H9 (cell line): ENCODE data around the gene GYS1. TPM values are rescaled to one million over a fixed set of nuclear protein-coding genes. Genes with fewer than 3 reads are reported as not detected.
A peak's percentile ranks its signal among the peaks of the same experiment; 100 is the strongest.

Experiments
- DNase-seq: peaks from one replicate; pipeline ENCODE4 v3.0.0-alpha.2; 2017
- H2AFZ ChIP-seq: one replicate; pipeline ENCODE4 v1.6.1; 2013; ENCODE audit warnings: mild to moderate bottlenecking, low read length, control low read depth, moderate library complexity
- H2AK5ac ChIP-seq: 2 replicates; pipeline ENCODE4 v1.6.1; 2013; ENCODE audit warnings: low read length, control low read depth, mixed read lengths; ENCODE audit not compliant: insufficient read length
- H2BK120ac ChIP-seq: one replicate; pipeline ENCODE4 v1.6.1; 2013; ENCODE audit warnings: low read depth, mild to moderate bottlenecking, low read length, control low read depth, inconsistent platforms; ENCODE audit not compliant: poor library complexity, severe bottlenecking
- H2BK12ac ChIP-seq: 2 replicates; pipeline ENCODE4 v1.6.1; 2013; ENCODE audit warnings: low read length, control low read depth, mixed read lengths, low read depth; ENCODE audit not compliant: insufficient read length
- H2BK15ac ChIP-seq: 2 replicates; pipeline ENCODE4 v1.6.1; 2013; ENCODE audit warnings: low read depth, low read length, control low read depth
- H2BK20ac ChIP-seq: one replicate; pipeline ENCODE4 v1.6.1; 2013; ENCODE audit warnings: low read depth, mild to moderate bottlenecking, low read length, control low read depth, inconsistent platforms; ENCODE audit not compliant: poor library complexity, severe bottlenecking
- H2BK5ac ChIP-seq: 2 replicates; pipeline ENCODE4 v1.6.1; 2013; ENCODE audit warnings: low read length, control low read depth, mixed read lengths; ENCODE audit not compliant: insufficient read length
- H3K14ac ChIP-seq: 2 replicates; pipeline ENCODE4 v1.6.1; 2013; ENCODE audit warnings: low read length, control low read depth; ENCODE audit not compliant: insufficient read depth
- H3K18ac ChIP-seq: 2 replicates; pipeline ENCODE4 v1.6.1; 2013; ENCODE audit warnings: low read depth, mild to moderate bottlenecking, mixed read lengths, low read length, control low read depth; ENCODE audit not compliant: insufficient read length
- H3K23ac ChIP-seq: 2 replicates; pipeline ENCODE4 v1.6.1; 2013; ENCODE audit warnings: low read length, control low read depth, mixed read lengths, low read depth; ENCODE audit not compliant: insufficient read length
- H3K23me2 ChIP-seq: 2 replicates; pipeline ENCODE4 v1.6.1; 2013; ENCODE audit warnings: low read depth, mild to moderate bottlenecking, mixed read lengths, low read length, control low read depth; ENCODE audit not compliant: insufficient read length, poor library complexity, severe bottlenecking
- H3K27ac ChIP-seq: 2 replicates; pipeline ENCODE4 v1.5.1; 2013; ENCODE audit warnings: low read length, control low read depth, mixed read lengths, low read depth; ENCODE audit not compliant: insufficient read length
- H3K27me3 ChIP-seq: 2 replicates; pipeline ENCODE4 v1.6.1; 2013; ENCODE audit warnings: low read length, control low read depth, inconsistent platforms; ENCODE audit not compliant: insufficient read depth
- H3K4ac ChIP-seq: 2 replicates; pipeline ENCODE4 v1.6.1; 2013; ENCODE audit warnings: low read depth, mild to moderate bottlenecking, control low read depth, inconsistent platforms, low read length, moderate library complexity
- H3K4me1 ChIP-seq: 2 replicates; pipeline ENCODE4 v1.6.1; 2013; ENCODE audit warnings: low read length, control low read depth, inconsistent platforms; ENCODE audit not compliant: insufficient read depth
- H3K4me2 ChIP-seq: 2 replicates; pipeline ENCODE4 v1.6.1; 2013; ENCODE audit warnings: low read length, control low read depth, mixed read lengths; ENCODE audit not compliant: insufficient read length, insufficient read depth
- H3K56ac ChIP-seq: 2 replicates; pipeline ENCODE4 v1.6.1; 2013; ENCODE audit warnings: low read depth, mild to moderate bottlenecking, mixed read lengths, low read length, control low read depth; ENCODE audit not compliant: insufficient read length
- H3K79me1 ChIP-seq: 2 replicates; pipeline ENCODE4 v1.6.1; 2013; ENCODE audit warnings: low read depth, mild to moderate bottlenecking, moderate library complexity, low read length, control low read depth, inconsistent platforms; ENCODE audit not compliant: insufficient read depth, poor library complexity, severe bottlenecking
- H3K79me2 ChIP-seq: 2 replicates; pipeline ENCODE4 v1.6.1; 2013; ENCODE audit warnings: low read length, control low read depth, inconsistent platforms; ENCODE audit not compliant: insufficient read depth
- H3K9ac ChIP-seq: 2 replicates; pipeline ENCODE4 v1.6.1; 2013; ENCODE audit warnings: low read length, control low read depth, mixed read lengths; ENCODE audit not compliant: insufficient read length; ENCODE audit errors: extremely low read depth
- H3K9me3 ChIP-seq: one replicate; pipeline ENCODE4 v1.6.1; 2013; ENCODE audit warnings: low read depth, low read length, inconsistent platforms; ENCODE audit not compliant: control insufficient read depth
- H3T11ph ChIP-seq: one replicate; pipeline ENCODE4 v1.6.1; 2013; ENCODE audit warnings: mild to moderate bottlenecking, low read length, control low read depth, inconsistent platforms
- H4K20me1 ChIP-seq: one replicate; pipeline ENCODE4 v1.6.1; 2013; ENCODE audit not compliant: control insufficient read depth, insufficient read length, insufficient read depth
- H4K5ac ChIP-seq: 2 replicates; pipeline ENCODE4 v1.6.1; 2013; ENCODE audit warnings: low read depth, mild to moderate bottlenecking, mixed read lengths, low read length, control low read depth; ENCODE audit not compliant: insufficient read length
- H4K8ac ChIP-seq: replicated peaks from 2 replicates; pipeline ENCODE4 v1.6.1; 2013; ENCODE audit warnings: low read length, control low read depth, mixed read lengths, low read depth; ENCODE audit not compliant: insufficient read length
- H4K91ac ChIP-seq: 2 replicates; pipeline ENCODE4 v1.6.1; 2013; ENCODE audit warnings: low read depth, mild to moderate bottlenecking, moderate library complexity, mixed read lengths, low read length, control low read depth; ENCODE audit not compliant: insufficient read length
- H3K27ac Mint-ChIP-seq, 3 experiments: 2 replicates in 2 of 3; 3 replicates in 1 of 3; pipeline ENCODE4 v1.8.0; 2020 to 2021; ENCODE audit warnings: mixed read lengths in 3 of 3, mild to moderate bottlenecking in 1 of 3, moderate library complexity in 1 of 3
- H3K27me3 Mint-ChIP-seq: 2 replicates; pipeline ENCODE4 v1.8.0; 2021; ENCODE audit warnings: low read depth, mild to moderate bottlenecking, moderate library complexity, mixed read lengths
- H3K36me3 Mint-ChIP-seq, 3 experiments: 2 replicates in 2 of 3; 3 replicates in 1 of 3; pipeline ENCODE4 v1.8.0; 2020 to 2021; ENCODE audit warnings: low read depth in 3 of 3, mixed read lengths in 3 of 3; ENCODE audit not compliant: insufficient read depth in 1 of 3
- H3K4me1 Mint-ChIP-seq, 2 experiments: 2 replicates each; pipeline ENCODE4 v1.8.0; 2020; ENCODE audit warnings: mixed read lengths in 2 of 2
- H3K4me3 Mint-ChIP-seq, 2 experiments: 2 replicates in 1 of 2; 3 replicates in 1 of 2; pipeline ENCODE4 v1.8.0; 2020 to 2021; ENCODE audit warnings: mild to moderate bottlenecking in 2 of 2, mixed read lengths in 2 of 2, moderate library complexity in 1 of 2
- H3K9me3 Mint-ChIP-seq, 2 experiments: 2 replicates in 1 of 2; 3 replicates in 1 of 2; pipeline ENCODE4 v1.8.0; 2020; ENCODE audit warnings: mild to moderate bottlenecking in 2 of 2, mixed read lengths in 2 of 2, moderate library complexity in 1 of 2
- CTCF ChIP-seq: fragments of 200-600 bp; sonication (generic); conservative IDR thresholded peaks from 3 replicates; pipeline ENCODE4 v1.8.0; 2021; ENCODE audit warnings: antibody characterized with exemption, mild to moderate bottlenecking
- WGBS: extraction: QIAGEN DNeasy Blood & Tissue Kit; methylation state at CpG from one replicate; pipeline ENCODE4 v1.1.7; 2013; ENCODE audit warnings: missing lambda C conversion rate, low lambda C conversion rate, mixed read lengths; ENCODE audit not compliant: insufficient read length; ENCODE audit errors: extremely low coverage; 5-methylcytosine and 5-hydroxymethylcytosine counted together
- total RNA-seq: library from RNA; stranded (reverse); gene quantifications from 2 replicates; pipeline ENCODE4 v1.2.1, GENCODE V29; 2021

The GYS1 gene
- total RNA-seq, 1 experiment from 2014 or later, result 44.3 TPM

GRCh38 chr19:48964205-48965039 lies 28.7 kb downstream of the GYS1 start:
- no CpG with 5 or more reads among the region's 19 CpGs for WGBS
- Histone ChIP-seq H3K56ac (no peak overlapping the region), H3K23me2 (peaks cover 14% of the 10 kb centered on the region), H4K8ac (no peak overlapping the region), H2BK12ac (no peak overlapping the region), H2BK20ac (no peak overlapping the region), H2AK5ac (no peak overlapping the region), H3K14ac (peak overlapping the region; percentile 82; the same call in 1 of the 2 replicates), H3K4me2 (peak overlapping the region; percentile 46), H2BK5ac (no peak overlapping the region), H3K27me3 (no peaks in the 10 kb centered on the region), H3K23ac (no peak overlapping the region), H2BK15ac (no peak overlapping the region; the same call in 1 of the 2 replicates), H3K27ac (peak overlapping the region; percentile 50), H3T11ph (no peak overlapping the region), H3K9ac (peak overlapping the region; percentile 69), H2AFZ (no peak overlapping the region), H3K79me2 (no peaks in the 10 kb centered on the region), H3K4ac (no peak overlapping the region), H3K9me3 (no peaks in the 10 kb centered on the region), H4K91ac (no peak overlapping the region), H3K79me1 (no peaks in the 10 kb centered on the region), H3K4me1 (no peaks in the 10 kb centered on the region; the same call in 1 of the 2 replicates), H4K20me1 (peaks cover 3% of the 10 kb centered on the region), H3K18ac (peak overlapping the region; percentile 91), H2BK120ac (no peak overlapping the region), H4K5ac (no peak overlapping the region)
- H3K27ac Mint-ChIP-seq, result peak overlapping the region; percentile 97 to 98 (median 98)
- no peak for TF ChIP-seq CTCF
- H3K36me3 Mint-ChIP-seq, result peaks cover 23 to 57% (median 47%) of the 10 kb centered on the region in 3 experiments; a peak in 6 of 7 replicates
- DNase-seq, result no peak
- peaks cover 30 to 45% of the 10 kb centered on the region in 2 experiments for H3K4me1 Mint-ChIP-seq
- H3K9me3 Mint-ChIP-seq, result peaks cover 0 to 5% of the 10 kb centered on the region in 2 experiments; a peak in 2 of 5 replicates
- peaks cover 2% of the 10 kb centered on the region; the same call in 1 of the 2 replicates for H3K27me3 Mint-ChIP-seq
- H3K4me3 Mint-ChIP-seq, result peak overlapping the region; percentile 96 to 98
